SIG-M5 (cell line): Measurements from ENCODE around the gene SH3RF3.

Experiments used
- DNase-seq: peaks from one replicate; lab custom pipeline; 2025; lab: John Stamatoyannopoulos, UW

The SH3RF3 gene

DNA sequence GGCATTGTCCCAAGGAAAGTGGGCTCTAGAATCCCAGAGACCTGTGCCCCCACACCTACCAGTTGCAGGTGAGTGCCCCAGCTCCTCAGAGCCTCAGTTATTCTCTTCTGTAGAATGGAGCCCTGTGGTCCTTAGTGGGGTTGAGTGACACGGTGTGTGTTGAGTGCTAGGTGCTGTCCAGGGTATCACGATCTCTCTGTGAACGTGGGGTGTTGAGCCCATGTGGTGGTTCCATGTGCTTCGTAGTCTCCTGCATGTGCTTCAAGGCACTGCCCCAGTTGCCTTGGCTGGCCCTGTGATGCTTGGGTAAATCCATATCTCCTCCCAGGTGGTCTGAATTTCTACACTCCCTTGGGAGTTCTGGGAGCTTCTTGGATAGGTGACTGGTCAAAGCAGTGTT, 54.9 kb downstream of the SH3RF3 start:
- no peak for DNase-seq

DNA sequence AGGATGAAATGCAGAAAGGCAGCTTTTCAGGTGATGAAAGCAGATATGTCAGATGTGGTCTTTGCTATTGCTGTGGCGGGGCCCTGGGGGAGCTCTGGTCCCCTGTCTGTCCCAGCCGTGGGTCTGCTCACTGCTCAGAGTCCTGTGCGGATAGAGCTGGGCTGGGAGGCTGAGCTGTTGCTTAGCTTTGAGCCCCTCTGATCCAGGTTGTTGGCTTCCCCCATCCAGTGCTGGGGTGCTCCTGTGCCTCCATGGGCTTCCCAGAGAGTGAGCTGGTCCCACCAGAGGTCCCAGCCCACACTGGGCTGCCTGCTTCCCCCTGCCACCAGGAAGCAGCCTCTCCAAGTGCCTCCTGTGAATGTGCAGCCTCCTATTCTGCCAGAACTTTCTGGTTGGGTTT, 55.4 kb downstream of the SH3RF3 start:
- DNase-seq = no peak

GRCh38 chr2:109185338-109185737, 56.3 kb downstream of the SH3RF3 start:
- DNase-seq = no peak

- no peak for DNase-seq
Measured at GRCh38 chr2:109185821-109186570, 57.0 kb downstream of the SH3RF3 start.

DNA sequence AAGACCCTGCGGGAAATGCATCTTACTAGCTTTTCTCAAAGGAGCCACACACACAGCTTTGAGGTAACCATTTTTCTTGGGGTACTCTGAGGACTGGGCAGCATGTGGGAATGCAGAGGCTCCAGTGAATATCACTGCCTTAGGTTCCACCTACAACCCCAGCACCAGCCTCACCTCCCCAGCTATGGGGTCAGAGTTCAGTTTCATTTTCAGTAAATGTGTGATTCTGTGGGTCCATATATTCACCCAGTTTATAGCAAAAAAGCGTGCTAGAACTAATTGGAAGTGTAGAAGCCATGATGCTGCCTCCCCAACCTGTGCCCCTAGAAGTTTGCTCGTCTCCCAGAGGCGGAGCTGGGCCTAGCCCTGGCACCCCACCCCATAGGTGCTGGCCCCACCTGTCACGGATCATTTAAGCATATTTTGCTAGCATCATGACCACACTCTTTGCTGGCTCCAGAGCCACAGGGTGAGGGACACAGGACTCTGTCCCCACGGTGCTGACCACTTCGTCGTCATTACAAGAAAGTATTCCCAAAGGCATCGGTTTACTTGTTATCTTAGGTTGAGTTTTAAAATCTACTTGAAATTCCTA, 57.7 kb downstream of the SH3RF3 start:
- DNase-seq = no peak

DNA sequence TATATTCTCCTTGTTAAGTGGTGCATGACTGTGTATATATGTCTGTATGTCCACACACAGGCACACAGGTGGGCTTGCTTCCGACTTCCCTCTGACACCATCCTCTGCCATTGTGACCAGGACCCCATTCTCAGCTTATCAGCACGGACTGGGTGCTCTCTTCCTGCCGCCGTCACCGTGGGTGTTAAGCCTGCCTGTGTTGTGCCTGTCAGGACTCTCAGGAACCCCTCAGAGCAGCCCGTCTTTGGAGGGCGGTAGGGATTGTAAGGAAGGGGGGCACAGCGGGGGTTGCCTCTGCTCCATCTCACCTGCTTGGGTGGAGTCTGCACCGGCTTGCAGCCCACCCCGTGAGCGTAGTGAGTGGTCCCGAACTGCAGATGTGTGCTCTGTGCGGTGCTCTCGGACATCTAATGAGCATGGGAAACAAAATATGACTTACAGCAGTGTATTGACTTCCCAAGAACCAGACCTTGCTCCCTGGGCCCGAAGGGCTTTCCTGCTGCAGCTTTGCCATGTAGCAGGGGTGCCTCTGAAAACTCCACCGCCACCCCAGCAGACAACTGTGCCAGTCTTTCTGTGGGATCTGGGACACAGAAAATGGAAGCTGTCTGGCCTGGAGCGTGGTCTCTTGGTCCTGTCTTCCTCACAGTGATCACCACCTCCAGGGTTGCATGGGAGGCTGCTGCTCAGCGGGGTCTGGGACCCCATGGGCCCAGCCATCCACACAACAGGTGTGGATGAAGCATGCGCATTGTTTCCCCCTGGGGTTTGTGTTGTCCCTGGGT, 58.9 kb downstream of the SH3RF3 start:
- DNase-seq = no peak

DNA sequence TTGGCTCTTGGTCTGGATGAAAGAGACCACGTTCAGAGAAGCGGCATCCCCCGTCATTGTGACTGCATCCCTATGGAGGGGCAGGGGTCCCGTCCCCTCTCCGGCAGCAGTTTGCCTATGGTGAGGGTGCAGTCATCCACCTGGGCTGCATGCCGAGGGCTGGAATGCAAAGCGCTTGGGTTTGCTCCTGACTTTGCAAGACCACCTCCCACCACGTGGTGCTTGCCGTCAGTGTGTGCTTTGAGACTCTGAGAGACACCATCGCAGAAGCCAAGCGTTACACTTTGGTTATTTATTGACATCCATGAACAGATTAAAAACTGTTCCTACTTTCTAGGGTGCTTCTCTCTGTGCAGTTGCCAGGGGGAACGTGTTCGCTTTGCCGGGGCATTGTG, 59.5 kb downstream of the SH3RF3 start:
- no peak for DNase-seq

DNA sequence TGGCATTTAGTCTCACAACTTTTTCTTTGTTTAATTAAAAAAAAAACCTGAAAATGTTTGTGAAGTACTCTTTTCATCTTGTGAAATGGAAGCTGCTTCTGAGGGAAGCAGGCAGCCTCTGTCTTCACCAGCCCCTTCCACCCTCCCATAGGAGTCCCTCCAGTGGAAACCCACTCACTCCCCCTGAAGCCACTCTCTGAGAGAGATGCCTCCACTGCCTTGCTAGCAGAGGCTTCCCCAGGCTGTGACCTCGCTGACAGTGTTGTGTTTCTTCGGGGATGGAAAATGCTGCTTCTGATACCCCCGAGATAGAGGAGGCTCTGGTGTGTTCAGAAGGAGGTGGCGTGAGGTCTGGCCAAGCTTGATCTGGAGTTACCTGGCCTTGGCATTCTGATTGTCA, 59.9 kb downstream of the SH3RF3 start:
- no peak for DNase-seq

- no peak for DNase-seq
Measured at GRCh38 chr2:109189751-109190150, 60.7 kb downstream of the SH3RF3 start.

GRCh38 chr2:109193807-109194619, 65.0 kb downstream of the SH3RF3 start:
- no peak for DNase-seq

DNA sequence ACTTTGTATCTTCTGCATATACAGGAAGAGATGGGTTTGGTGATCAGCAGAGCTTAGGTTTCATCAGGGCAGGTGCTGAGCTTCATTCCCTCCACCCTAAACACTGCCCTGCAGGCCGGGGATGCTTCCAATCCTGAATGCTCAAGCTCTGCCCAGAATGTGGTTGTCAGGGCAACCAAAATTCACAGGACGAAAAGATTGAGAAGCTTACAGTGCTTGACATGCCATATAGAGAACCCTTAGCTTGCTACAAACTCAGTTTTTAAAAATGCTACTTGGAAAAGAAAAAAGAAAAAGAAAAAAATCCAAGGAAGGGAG, 65.6 kb downstream of the SH3RF3 start:
- no peak for DNase-seq

- DNase-seq = no peak
Measured at GRCh38 chr2:109195193-109196045, 66.4 kb downstream of the SH3RF3 start.

- DNase-seq = no peak
Measured at GRCh38 chr2:109196081-109196875, 67.3 kb downstream of the SH3RF3 start.

- DNase-seq = no peak
Measured at GRCh38 chr2:109197491-109198418, 68.8 kb downstream of the SH3RF3 start.

- no peak for DNase-seq
Measured at GRCh38 chr2:109199790-109200189, 70.8 kb downstream of the SH3RF3 start.

DNA sequence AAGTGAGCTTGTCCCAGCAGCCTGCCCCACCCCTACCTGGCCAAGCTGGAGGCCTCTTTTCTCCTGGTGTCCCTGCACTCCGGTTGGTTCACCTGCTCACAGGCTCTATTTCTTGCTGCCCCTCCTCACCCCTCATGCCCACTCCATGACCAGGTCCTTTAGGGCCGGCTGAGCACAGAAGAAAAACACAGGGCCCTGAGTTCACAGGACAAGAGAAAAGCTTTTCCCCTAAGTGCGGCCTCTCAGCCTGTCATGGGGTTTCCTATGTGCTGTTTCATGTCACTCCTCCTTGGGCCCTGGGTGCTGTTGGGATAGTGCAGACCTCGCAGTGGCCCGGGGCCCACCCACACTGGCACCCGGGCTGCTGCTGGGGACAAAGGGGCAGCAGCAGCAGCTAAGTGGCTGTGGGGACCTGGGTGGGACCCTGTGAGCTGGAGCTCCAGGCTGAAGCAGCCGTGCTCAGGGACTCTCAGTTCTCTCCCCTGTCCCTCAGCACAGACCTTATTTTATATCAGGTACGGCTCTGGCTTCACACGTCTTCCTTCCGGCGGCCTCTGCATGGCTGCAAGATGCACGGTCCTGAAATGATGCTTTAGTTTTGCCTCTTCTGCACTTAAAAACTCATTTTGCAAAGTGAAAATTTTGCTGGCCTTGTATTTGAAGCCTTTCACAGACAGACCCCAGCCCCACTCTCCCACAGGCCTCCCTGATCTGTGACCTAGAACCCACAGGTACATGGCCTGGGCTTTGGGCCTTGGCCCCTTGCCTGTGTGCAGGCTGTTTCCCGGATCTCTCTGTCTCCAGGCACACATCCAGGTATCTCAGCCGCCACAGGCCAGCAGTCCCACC, 71.8 kb downstream of the SH3RF3 start:
- DNase-seq = no peak

DNA sequence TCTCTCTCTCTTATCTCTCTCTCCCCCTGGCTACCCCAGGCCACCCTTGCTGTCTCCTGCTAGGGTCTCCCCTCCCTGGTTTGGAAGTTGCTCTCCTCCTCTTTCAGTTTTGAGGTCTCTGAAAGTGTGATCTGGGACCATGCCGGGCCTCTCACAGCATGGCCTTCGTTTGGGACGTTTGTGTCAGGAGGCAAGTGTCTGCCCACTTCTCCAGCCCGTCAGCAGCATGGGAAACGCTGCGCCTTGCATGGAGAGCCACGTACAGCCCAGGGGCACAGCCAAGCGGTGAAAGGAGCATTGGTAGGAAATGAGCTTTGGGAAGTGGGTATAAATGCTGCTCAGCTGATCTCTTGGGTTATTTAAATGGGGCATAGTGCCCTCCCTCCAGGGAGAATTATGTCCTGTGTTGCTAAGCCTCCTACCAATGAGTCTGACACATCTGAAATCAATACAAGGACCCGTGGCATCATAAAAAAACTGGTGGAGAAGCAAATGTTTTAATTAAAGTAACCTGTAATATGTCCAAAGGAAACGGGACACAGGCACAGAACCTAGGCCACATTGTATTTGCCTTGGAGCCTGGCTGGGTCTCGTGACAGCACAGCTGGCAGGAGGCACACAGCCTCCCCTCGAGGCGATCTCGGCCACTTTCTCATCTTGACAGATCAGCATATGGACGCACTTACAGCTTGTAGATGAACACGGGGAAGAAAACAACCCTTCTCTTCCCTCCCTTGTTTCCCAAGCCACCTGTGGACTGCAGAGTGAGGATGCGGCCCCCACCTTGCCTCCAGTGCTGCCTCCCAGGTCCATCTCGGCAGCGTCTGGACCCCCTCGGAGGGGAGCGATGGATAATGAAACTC, 72.7 kb downstream of the SH3RF3 start:
- no peak for DNase-seq

GRCh38 chr2:109202486-109202885, 73.5 kb downstream of the SH3RF3 start:
- no peak for DNase-seq
